ENCODE results near the gene TRIM29.
A peak's percentile ranks its signal among the peaks of the same experiment; 100 is the strongest.

TRIM29 gene

DNA sequence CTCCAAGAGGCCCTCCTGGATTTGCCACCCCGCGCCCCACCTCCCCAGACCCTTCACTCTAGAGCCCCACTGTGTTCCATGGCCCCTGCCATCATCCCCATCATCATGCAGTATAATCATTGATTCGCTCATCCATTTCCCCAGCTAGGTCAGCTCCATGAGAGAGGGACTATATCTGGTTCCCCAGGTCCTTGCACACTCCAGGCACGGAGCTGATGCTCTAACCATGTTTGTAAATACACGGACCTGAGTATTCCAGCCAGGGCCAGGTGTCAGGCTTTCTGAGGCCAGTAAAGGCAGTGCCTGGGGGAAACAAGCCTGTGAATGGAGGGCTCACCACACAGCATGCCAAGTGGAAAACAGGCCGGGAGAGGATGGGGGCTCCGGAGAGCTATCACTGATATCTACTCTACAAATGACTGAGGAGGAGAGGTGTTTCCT, 45.8 kb upstream of the TRIM29 start:
- H4K20me1 ChIP-seq (ENCODE audit: control insufficient read depth, insufficient read depth, low read depth, low read length): no peaks in the 10 kb centered on the region
- no peaks in the 10 kb centered on the region for H3K9me2 ChIP-seq (replicated peaks; ENCODE audit: control insufficient read depth, low read length)
- no peak overlapping the region for H3K4me3 ChIP-seq (ENCODE audit: low read length)
- peaks cover 25% of the 10 kb centered on the region for H3K27me3 ChIP-seq (ENCODE audit: control insufficient read depth, low read length)
- TF ChIP-seq EZH2phosphoT487 (IDR thresholded peaks at IDR 0.05; ENCODE audit: borderline replicate concordance, low read length): no peak
- no peak for TF ChIP-seq CTCF (IDR thresholded peaks at IDR 0.05; ENCODE audit: low read depth, low read length, poor library complexity, severe bottlenecking)
- H3K9me3 ChIP-seq (ENCODE audit: control insufficient read depth, insufficient read depth, low read length): no peaks in the 10 kb centered on the region
- no peak overlapping the region for H3K27ac ChIP-seq (ENCODE audit: low read depth, low read length)
- H3K79me2 ChIP-seq (ENCODE audit: control insufficient read depth, low read length): no peaks in the 10 kb centered on the region
- H3K4me2 ChIP-seq (ENCODE audit: low read length): no peak overlapping the region
- H3F3A ChIP-seq (ENCODE audit: control insufficient read depth, insufficient read depth): no peaks in the 10 kb centered on the region
- H3K36me3 ChIP-seq (ENCODE audit: control insufficient read depth, low read length): no peaks in the 10 kb centered on the region
- no peaks in the 10 kb centered on the region for H3K4me1 ChIP-seq (ENCODE audit: control insufficient read depth, low read length)

GRCh38 chr11:120182790-120183491, 45.0 kb upstream of the TRIM29 start:
- H3K36me3 ChIP-seq (ENCODE audit: control insufficient read depth, low read length): no peaks in the 10 kb centered on the region
- no peaks in the 10 kb centered on the region for H3K4me1 ChIP-seq (ENCODE audit: control insufficient read depth, low read length)
- no peaks in the 10 kb centered on the region for H3K79me2 ChIP-seq (ENCODE audit: control insufficient read depth, low read length)
- no peaks in the 10 kb centered on the region for H3K9me3 ChIP-seq (ENCODE audit: control insufficient read depth, insufficient read depth, low read length)
- H3K4me2 ChIP-seq (ENCODE audit: low read length): no peak overlapping the region
- no peaks in the 10 kb centered on the region for H4K20me1 ChIP-seq (ENCODE audit: control insufficient read depth, insufficient read depth, low read depth, low read length)
- no peak overlapping the region for H3K27ac ChIP-seq (ENCODE audit: low read depth, low read length)
- no peak overlapping the region for H3K4me3 ChIP-seq (ENCODE audit: low read length)
- H3K27me3 ChIP-seq (ENCODE audit: control insufficient read depth, low read length): peaks cover 22% of the 10 kb centered on the region
- H3F3A ChIP-seq (ENCODE audit: control insufficient read depth, insufficient read depth): no peaks in the 10 kb centered on the region
- no peaks in the 10 kb centered on the region for H3K9me2 ChIP-seq (replicated peaks; ENCODE audit: control insufficient read depth, low read length)
- TF ChIP-seq EZH2phosphoT487 (IDR thresholded peaks at IDR 0.05; ENCODE audit: borderline replicate concordance, low read length) (no peak), CTCF (IDR thresholded peaks at IDR 0.05; ENCODE audit: low read depth, low read length, poor library complexity, severe bottlenecking) (peak; percentile 31)

- Histone ChIP-seq H3K27ac (ENCODE audit: low read depth, low read length) (no peak overlapping the region), H3K4me2 (ENCODE audit: low read length) (no peak overlapping the region), H3K27me3 (ENCODE audit: control insufficient read depth, low read length) (peaks cover 20% of the 10 kb centered on the region), H3K4me1 (ENCODE audit: control insufficient read depth, low read length) (no peaks in the 10 kb centered on the region), H3F3A (ENCODE audit: control insufficient read depth, insufficient read depth) (no peaks in the 10 kb centered on the region), H3K36me3 (ENCODE audit: control insufficient read depth, low read length) (no peaks in the 10 kb centered on the region), H3K9me3 (ENCODE audit: control insufficient read depth, insufficient read depth, low read length) (no peaks in the 10 kb centered on the region), H3K9me2 (replicated peaks; ENCODE audit: control insufficient read depth, low read length) (no peaks in the 10 kb centered on the region), H3K79me2 (ENCODE audit: control insufficient read depth, low read length) (no peaks in the 10 kb centered on the region), H3K4me3 (ENCODE audit: low read length) (no peak overlapping the region), H4K20me1 (ENCODE audit: control insufficient read depth, insufficient read depth, low read depth, low read length) (no peaks in the 10 kb centered on the region)
- TF ChIP-seq EZH2phosphoT487 (IDR thresholded peaks at IDR 0.05; ENCODE audit: borderline replicate concordance, low read length): no peak
Measured at GRCh38 chr11:120182372-120182771, 44.5 kb upstream of the TRIM29 start.

DNA sequence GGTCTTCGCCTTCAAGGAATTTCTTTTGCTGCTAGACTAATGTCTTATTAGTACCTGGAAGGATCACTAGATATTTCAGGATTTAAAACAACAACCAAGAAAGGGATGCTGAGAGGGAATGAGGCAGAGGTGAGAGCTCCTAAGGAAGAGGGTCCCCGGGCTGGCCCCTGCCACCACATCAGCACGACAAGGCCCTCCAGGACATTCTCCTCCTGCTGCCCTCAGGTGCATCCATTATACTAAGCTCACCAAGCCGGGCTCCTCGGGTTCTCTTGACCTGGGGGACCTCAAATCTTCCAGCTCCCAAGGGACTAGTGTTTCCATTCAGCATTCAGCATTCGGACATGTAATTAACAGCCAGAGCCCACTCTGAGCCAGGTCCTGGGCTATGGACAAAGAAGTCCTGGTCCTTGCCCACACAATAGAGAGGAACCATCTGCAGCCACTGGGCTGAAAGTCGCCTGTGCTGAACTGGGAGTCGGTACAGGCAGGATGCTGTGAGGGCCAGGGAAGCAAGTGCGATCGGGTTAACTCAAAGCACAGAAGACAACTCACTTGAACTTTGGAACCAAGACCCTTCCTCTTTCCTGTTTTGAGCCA, 43.6 kb upstream of the TRIM29 start:
- Histone ChIP-seq H3K4me3 (ENCODE audit: low read length) (no peak overlapping the region), H3K27ac (ENCODE audit: low read depth, low read length) (no peak overlapping the region), H3K36me3 (ENCODE audit: control insufficient read depth, low read length) (no peaks in the 10 kb centered on the region), H3F3A (ENCODE audit: control insufficient read depth, insufficient read depth) (no peaks in the 10 kb centered on the region), H3K4me2 (ENCODE audit: low read length) (no peak overlapping the region), H3K9me3 (ENCODE audit: control insufficient read depth, insufficient read depth, low read length) (no peaks in the 10 kb centered on the region), H3K79me2 (ENCODE audit: control insufficient read depth, low read length) (no peaks in the 10 kb centered on the region), H3K9me2 (replicated peaks; ENCODE audit: control insufficient read depth, low read length) (no peaks in the 10 kb centered on the region), H3K4me1 (ENCODE audit: control insufficient read depth, low read length) (no peaks in the 10 kb centered on the region), H4K20me1 (ENCODE audit: control insufficient read depth, insufficient read depth, low read depth, low read length) (no peaks in the 10 kb centered on the region), H3K27me3 (ENCODE audit: control insufficient read depth, low read length) (peaks cover 12% of the 10 kb centered on the region)
- TF ChIP-seq EZH2phosphoT487 (IDR thresholded peaks at IDR 0.05; ENCODE audit: borderline replicate concordance, low read length) (no peak), CTCF (IDR thresholded peaks at IDR 0.05; ENCODE audit: low read depth, low read length, poor library complexity, severe bottlenecking) (no peak)

Data from DOHH2 (cell line).